Activated T-helper 2 cell treated with anti-CD3 and anti-CD28 coated beads, Interferon-gamma antibody, Interleukin-2, Interleukin-4, amounts not matched to agents 10 μg/mL and 5 μg/mL and 100 μg/mL, durations not matched to agents 14 hours and 24 hours and 36 hours (primary cell): ENCODE measurements around the gene GDI1. TPM values are rescaled to one million over a fixed set of nuclear protein-coding genes. Genes with fewer than 3 reads are reported as not detected.
A peak's percentile ranks its signal among the peaks of the same experiment; 100 is the strongest.

ENCODE experiments used
- DNase-seq: peaks from one replicate; pipeline ENCODE4 v3.0.0; 2021; ENCODE audit warnings: low spot score
- H3K27ac Mint-ChIP-seq: one replicate; pipeline ENCODE4 v1.8.0; 2021; ENCODE audit warnings: mixed read lengths
- H3K27me3 Mint-ChIP-seq: one replicate; pipeline ENCODE4 v1.8.0; 2021; ENCODE audit warnings: low read depth, mixed read lengths
- H3K36me3 Mint-ChIP-seq: one replicate; pipeline ENCODE4 v1.8.0; 2021; ENCODE audit warnings: low read depth, mixed read lengths
- H3K4me1 Mint-ChIP-seq: one replicate; pipeline ENCODE4 v1.8.0; 2021; ENCODE audit warnings: low read depth, mixed read lengths
- H3K4me3 Mint-ChIP-seq: one replicate; pipeline ENCODE4 v1.8.0; 2021; ENCODE audit warnings: low read depth, mild to moderate bottlenecking, moderate library complexity, mixed read lengths
- H3K9me3 Mint-ChIP-seq: one replicate; pipeline ENCODE4 v1.8.0; 2021; ENCODE audit warnings: mixed read lengths
- intact Hi-C: fragments of 100-400 bp; cut with micrococcal nuclease; formaldehyde crosslinking; loops from one replicate; pipeline ENCODE4 v1.15.1; 2023
- total RNA-seq: library from RNA; stranded (reverse); gene quantifications from 2 replicates; pipeline ENCODE4 v1.2.3, GENCODE V29; 2022

The GDI1 gene
- total RNA-seq, 1 donor from 2014 or later = 117 TPM

DNA sequence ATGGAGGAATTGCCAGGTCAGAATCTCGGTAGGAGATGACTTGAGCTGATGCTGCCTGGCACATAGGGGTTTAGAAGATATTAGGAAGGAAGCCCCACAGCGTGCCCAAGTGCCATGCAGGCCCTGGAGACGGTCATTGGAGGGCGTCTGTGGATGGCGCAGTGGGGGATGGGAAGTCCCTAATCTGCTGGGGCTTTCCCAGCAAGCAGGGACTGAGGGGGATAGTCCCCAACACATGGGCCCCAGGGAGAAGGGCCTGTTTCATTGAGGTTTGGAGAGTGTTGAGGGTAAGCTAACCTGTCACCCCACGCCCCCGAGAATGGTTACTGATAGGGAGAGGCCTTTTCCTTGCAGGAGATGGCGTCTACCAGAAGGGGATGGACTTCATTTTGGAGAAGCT is 17.8 kb upstream of the GDI1 start:
- Mint-ChIP-seq H3K27me3 (no peaks in the 10 kb centered on the region), H3K4me1 (no peaks in the 10 kb centered on the region), H3K4me3 (no peak overlapping the region), H3K9me3 (no peaks in the 10 kb centered on the region), H3K27ac (no peak overlapping the region), H3K36me3 (peaks cover 15% of the 10 kb centered on the region)
- no peak for DNase-seq
- intact Hi-C loops = no loop called here

DNA sequence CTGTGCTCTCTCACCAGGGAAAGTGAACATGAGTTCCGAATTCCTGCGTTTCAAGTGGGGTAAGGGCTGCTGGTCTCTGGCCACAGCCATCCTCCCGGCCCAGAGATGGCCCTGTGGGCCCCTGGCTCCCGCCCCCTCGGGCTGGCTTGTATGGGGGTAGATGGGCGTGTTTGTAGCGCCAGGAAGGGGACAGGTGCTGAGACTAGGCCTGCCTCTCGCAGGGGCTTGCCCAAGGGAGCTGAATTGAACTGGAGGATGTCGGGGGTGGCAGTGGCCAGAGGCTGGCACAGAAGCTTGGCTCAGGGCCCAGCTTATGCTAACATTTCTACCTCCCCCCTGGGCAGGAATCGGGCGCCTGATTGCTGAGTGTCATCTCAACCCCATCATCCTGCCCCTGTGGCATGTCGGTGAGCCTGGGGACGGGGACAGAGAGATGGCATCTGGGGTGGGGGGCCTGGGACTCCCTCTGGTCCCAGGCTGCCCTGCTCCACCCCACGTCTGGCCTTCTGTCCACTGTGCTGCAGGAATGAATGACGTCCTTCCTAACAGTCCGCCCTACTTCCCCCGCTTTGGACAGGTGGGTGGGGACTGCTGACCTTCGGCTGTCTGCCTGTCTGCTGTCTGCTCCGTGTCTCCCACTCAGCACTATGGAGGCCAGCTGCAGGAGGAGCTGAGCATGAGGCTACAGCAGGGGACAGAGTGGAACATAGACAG is 17.1 kb upstream of the GDI1 start:
- Mint-ChIP-seq H3K36me3 (peaks cover 15% of the 10 kb centered on the region), H3K4me1 (no peaks in the 10 kb centered on the region), H3K27ac (no peak overlapping the region), H3K27me3 (no peaks in the 10 kb centered on the region), H3K4me3 (no peak overlapping the region), H3K9me3 (no peaks in the 10 kb centered on the region)
- DNase-seq = no peak
- intact Hi-C loops = no loop called here

GRCh38 chrX:154420402-154420756 is 16.6 kb upstream of the GDI1 start:
- intact Hi-C loops = no loop called here
- DNase-seq = no peak
- no peak overlapping the region for H3K4me3 Mint-ChIP-seq
- no peak overlapping the region for H3K27ac Mint-ChIP-seq
- H3K27me3 Mint-ChIP-seq = no peaks in the 10 kb centered on the region
- H3K36me3 Mint-ChIP-seq = peaks cover 11% of the 10 kb centered on the region
- H3K4me1 Mint-ChIP-seq = no peaks in the 10 kb centered on the region
- no peaks in the 10 kb centered on the region for H3K9me3 Mint-ChIP-seq

GRCh38 chrX:154426916-154427770 is 9.8 kb upstream of the GDI1 start:
- DNase-seq = no peak
- no peak overlapping the region for H3K27ac Mint-ChIP-seq
- peaks cover 9% of the 10 kb centered on the region for H3K36me3 Mint-ChIP-seq
- no peaks in the 10 kb centered on the region for H3K27me3 Mint-ChIP-seq
- peaks cover 19% of the 10 kb centered on the region for H3K4me1 Mint-ChIP-seq
- intact Hi-C loops = no loop called here
- H3K4me3 Mint-ChIP-seq = peak overlapping the region; percentile 13
- H3K9me3 Mint-ChIP-seq = no peaks in the 10 kb centered on the region

DNA sequence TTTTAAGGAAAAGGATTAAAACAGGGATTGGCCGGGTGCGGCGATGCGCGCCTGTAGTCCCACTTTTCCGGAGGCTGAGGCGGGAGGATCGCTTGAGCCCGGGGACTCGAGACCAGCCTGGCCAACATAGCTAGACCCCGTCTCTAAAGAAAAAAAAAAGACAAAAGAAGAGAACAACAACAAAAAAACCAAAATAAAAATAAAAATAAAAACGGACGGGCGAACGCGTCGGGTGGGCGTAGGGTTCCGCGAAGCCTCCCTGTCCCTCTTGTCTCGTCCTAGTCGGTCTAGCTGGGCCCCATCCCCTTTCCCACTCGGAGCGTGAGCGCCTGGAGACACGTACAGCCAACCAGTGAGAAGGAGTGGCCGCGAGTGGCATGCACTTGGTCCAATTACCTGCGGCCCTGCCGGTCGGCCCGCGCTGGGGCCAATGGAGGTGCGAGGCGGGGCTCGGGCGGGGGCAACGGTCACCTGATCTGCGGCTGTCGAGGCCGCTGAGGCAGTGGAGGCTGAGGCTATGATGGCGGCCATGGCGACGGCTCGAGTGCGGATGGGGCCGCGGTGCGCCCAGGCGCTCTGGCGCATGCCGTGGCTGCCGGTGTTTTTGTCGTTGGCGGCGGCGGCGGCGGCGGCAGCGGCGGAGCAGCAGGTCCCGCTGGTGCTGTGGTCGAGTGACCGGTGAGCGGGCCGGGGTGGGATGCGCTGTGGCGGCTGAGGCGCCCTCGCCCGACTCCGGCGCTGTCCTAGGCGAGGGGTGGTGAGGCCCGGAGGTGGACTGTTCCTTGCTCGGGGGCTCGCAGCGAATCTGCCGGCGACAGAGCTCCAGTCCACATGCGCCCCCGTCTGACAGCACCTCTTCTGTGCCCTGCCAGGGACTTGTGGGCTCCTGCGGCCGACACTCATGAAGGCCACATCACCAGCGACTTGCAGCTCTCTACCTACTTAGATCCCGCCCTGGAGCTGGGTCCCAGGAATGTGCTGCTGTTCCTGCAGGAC is 8.5 kb upstream of the GDI1 start, which contains the start of gene ATP6AP1:
TSS of gene ATP6AP1 (plus strand) at position 502 of the 996 bp plus-strand sequence. CDS start at position 518, 16 bp downstream.
- Mint-ChIP-seq H3K4me1 (peaks cover 19% of the 10 kb centered on the region), H3K36me3 (peaks cover 13% of the 10 kb centered on the region), H3K9me3 (no peaks in the 10 kb centered on the region), H3K27ac (peak within 1 kb of the TSS; percentile 72), H3K27me3 (no peaks in the 10 kb centered on the region), H3K4me3 (peak within 1 kb of the TSS; percentile 77)
- intact Hi-C loops = loop anchor here (1.0 kb wide), 1 partner anchor 16 kb away; no protein-coding TSS in a partner anchor
- peak; percentile 87 for DNase-seq

DNA sequence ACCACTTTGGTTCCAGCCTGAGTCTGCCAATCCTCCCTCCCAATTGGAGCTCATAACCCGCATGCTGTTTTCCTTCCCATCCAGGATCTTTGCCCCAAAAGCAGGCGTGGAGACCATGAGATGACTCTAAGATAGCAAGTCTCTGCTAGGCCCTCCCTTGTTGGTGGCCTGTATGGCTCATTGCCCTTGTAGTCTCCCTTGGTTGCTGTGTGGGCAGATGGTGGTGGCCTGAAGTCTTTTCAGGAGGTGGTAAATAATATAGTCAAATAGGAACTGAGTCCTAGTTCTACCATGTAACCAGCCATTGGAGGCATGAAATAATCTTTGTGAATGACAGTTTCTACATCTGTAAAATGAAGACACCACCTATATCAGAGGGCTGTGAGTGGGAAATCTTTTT is 7.2 kb upstream of the GDI1 start:
- no peaks in the 10 kb centered on the region for H3K9me3 Mint-ChIP-seq
- no peak for DNase-seq
- H3K27ac Mint-ChIP-seq = peak overlapping the region; percentile 72
- H3K27me3 Mint-ChIP-seq = no peaks in the 10 kb centered on the region
- H3K4me3 Mint-ChIP-seq = peak overlapping the region; percentile 77
- H3K36me3 Mint-ChIP-seq = peaks cover 14% of the 10 kb centered on the region
- intact Hi-C loops = no loop called here
- peaks cover 19% of the 10 kb centered on the region for H3K4me1 Mint-ChIP-seq

- Mint-ChIP-seq H3K9me3 (no peaks in the 10 kb centered on the region), H3K27ac (peak overlapping the region; percentile 5), H3K4me1 (peaks cover 19% of the 10 kb centered on the region), H3K36me3 (peaks cover 18% of the 10 kb centered on the region), H3K27me3 (no peaks in the 10 kb centered on the region), H3K4me3 (no peak overlapping the region)
- no peak for DNase-seq
- intact Hi-C loops = no loop called here
Measured at GRCh38 chrX:154430479-154430878, 6.5 kb upstream of the GDI1 start.

- H3K36me3 Mint-ChIP-seq = peaks cover 22% of the 10 kb centered on the region
- H3K4me3 Mint-ChIP-seq = no peak overlapping the region
- H3K27ac Mint-ChIP-seq = peak overlapping the region; percentile 5
- H3K4me1 Mint-ChIP-seq = peaks cover 19% of the 10 kb centered on the region
- DNase-seq = no peak
- no peaks in the 10 kb centered on the region for H3K9me3 Mint-ChIP-seq
- H3K27me3 Mint-ChIP-seq = no peaks in the 10 kb centered on the region
- intact Hi-C loops = no loop called here
Measured at GRCh38 chrX:154430916-154431315, 6.0 kb upstream of the GDI1 start.

DNA sequence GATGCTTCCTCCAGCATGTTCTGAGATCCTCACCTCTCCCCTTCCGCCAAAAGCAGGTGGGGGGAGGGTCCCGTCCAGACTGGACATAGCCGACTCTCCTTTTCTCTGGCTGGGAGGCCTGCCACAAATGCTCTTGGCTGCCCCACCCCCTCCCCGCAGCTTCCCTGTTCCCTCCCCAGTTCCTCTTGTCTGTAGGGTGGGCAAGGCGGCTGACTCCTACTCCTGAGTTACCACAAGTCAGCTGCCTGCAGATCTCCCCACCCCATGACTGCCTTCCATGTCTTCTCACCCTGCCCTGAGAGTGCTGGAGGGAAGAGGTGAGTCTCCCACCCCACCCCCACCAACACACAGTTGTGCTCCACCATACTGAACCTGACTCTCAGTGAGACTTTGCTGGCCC is 5.6 kb upstream of the GDI1 start:
- H3K4me1 Mint-ChIP-seq = peaks cover 21% of the 10 kb centered on the region
- DNase-seq = no peak
- H3K36me3 Mint-ChIP-seq = peaks cover 27% of the 10 kb centered on the region
- H3K4me3 Mint-ChIP-seq = no peak overlapping the region
- intact Hi-C loops = no loop called here
- H3K27ac Mint-ChIP-seq = peak overlapping the region; percentile 5
- no peaks in the 10 kb centered on the region for H3K9me3 Mint-ChIP-seq
- no peaks in the 10 kb centered on the region for H3K27me3 Mint-ChIP-seq

- Mint-ChIP-seq H3K9me3 (no peaks in the 10 kb centered on the region), H3K27me3 (no peaks in the 10 kb centered on the region), H3K36me3 (peaks cover 29% of the 10 kb centered on the region), H3K4me3 (no peak overlapping the region), H3K27ac (no peak overlapping the region), H3K4me1 (peaks cover 23% of the 10 kb centered on the region)
- intact Hi-C loops = no loop called here
- no peak for DNase-seq
Measured at GRCh38 chrX:154432210-154432609, 4.7 kb upstream of the GDI1 start.

- no peak for DNase-seq
- no peaks in the 10 kb centered on the region for H3K9me3 Mint-ChIP-seq
- no peak overlapping the region for H3K27ac Mint-ChIP-seq
- H3K4me1 Mint-ChIP-seq = peaks cover 24% of the 10 kb centered on the region
- H3K36me3 Mint-ChIP-seq = peaks cover 34% of the 10 kb centered on the region
- no peak overlapping the region for H3K4me3 Mint-ChIP-seq
- no peaks in the 10 kb centered on the region for H3K27me3 Mint-ChIP-seq
- intact Hi-C loops = no loop called here
Measured at GRCh38 chrX:154433605-154434004, 3.3 kb upstream of the GDI1 start.

DNA sequence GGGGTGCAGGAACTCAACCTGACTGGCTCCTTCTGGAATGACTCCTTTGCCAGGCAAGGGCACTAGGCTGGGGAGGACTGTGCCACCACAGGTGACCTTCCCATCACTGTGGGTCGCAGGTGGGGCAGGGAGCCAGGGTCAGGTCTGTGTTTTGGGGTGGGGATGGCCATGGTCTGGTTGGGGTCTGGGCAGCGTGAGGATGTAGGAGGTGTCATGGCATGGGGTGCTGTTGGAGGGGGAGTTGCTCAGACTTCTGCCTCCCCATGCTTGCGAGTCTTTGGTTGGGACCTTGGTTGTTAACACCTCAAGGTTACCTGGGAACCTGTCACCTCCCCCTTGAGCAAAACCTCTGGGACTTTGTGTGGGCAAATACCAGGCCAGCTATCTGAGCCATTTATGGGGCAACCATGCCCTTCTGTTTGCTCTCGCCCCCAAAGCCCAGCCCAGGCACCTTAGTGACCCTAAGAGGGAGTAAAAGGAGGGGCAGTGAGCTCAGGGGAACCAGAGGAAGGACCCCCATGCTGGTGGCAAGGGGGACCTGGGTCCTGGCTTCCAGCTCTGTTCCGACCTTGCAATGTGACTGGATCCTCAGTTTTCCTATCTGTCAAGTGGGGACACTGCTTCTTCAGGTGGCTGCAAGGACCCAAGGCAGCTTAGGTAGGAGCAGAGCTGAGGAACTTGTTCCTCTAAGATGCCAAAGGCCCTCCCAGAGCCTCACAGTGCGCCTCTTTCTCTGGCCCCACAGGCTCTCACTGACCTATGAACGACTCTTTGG is 2.4 kb upstream of the GDI1 start:
- peaks cover 19% of the 10 kb centered on the region for H3K4me1 Mint-ChIP-seq
- H3K27me3 Mint-ChIP-seq = no peaks in the 10 kb centered on the region
- no peak for DNase-seq
- H3K4me3 Mint-ChIP-seq = no peak overlapping the region
- H3K36me3 Mint-ChIP-seq = peaks cover 38% of the 10 kb centered on the region
- H3K27ac Mint-ChIP-seq = peak overlapping the region; percentile 33
- intact Hi-C loops = loop anchor here (5.0 kb wide), 1 partner anchor 37 kb away; the partner anchor contains the start of gene RPL10
- no peaks in the 10 kb centered on the region for H3K9me3 Mint-ChIP-seq
